Measurements from ENCODE around the gene FBXO34.

The FBXO34 gene

DNA sequence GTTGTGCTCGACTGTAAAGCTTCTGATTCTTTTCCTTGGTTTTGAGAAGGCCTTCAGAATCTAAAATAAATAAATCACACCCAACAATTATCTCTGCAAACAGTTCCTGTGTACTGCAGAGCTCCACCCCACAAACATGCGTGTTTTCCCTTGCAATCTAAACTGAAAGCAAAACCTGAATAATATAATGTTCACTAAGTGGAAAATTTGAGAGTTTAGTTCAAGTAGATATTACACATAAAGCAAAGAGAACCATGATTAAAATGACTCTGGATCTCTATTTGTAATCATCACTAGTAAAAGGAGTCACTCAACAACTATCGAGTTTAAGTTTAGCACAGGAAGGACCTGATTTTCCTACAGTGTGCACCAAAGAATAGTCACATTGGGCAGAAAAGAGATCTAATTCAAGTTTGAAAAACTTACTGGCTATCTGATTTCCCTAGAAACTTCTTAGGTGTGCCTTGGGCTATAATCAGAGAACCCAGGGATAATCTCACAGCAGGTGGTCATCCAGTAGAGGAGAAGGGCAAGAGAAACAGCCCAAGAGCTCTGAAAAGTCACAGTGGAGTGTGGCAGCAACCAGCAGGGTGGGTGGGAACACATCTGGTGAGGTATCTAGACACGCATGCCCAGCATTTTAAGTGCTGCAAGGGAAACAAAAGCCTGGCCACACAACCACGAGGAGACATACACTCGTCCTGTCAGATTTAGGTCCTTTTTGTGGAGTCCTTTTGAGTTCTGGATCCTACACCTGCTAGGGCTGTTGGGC is 115.0 kb downstream of the FBXO34 start:
- no peak for FAIRE-seq

GRCh38 chr14:55387121-55387520 is 115.9 kb downstream of the FBXO34 start:
- no peak for FAIRE-seq

- no peak for FAIRE-seq
Measured at GRCh38 chr14:55388160-55388559, 116.9 kb downstream of the FBXO34 start.

GRCh38 chr14:55389330-55389729 is 118.1 kb downstream of the FBXO34 start:
- no peak for FAIRE-seq

DNA sequence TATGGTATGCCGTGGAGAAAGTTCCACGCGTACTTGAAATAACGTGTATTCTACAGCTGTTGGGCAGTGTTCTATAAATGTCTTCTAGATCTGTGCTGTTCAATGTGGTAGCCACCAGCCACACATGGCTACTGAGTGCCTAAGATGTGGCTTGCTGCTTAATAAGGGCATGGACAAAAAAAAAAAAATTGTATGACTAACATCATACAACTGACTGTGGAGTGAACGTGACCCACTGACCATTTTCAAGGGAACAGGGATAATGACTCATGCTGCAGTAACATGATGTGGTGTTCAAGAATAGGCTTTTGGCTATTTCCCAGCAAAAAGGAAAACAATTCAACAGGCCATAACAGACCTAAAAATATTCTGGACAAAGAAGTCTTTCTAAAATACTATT is 127.5 kb downstream of the FBXO34 start:
- no peak for FAIRE-seq

DNA sequence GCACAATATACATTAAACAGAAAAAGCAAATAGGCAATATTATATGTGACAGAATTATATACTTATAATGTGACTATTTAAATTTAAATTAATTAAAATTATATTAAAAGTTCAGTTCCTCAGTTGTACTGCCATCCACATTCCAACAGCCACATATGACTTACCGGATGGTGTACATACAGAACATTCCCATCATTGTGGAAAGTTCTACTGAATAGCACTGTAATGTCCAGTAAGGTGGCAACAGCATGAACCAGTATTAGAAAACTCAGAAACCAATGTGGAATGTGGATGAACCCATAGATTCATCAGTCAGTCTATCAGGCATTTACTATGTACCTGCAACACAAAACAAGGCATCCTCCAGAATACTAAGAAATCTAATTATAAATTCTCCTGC is 128.0 kb downstream of the FBXO34 start:
- FAIRE-seq: no peak

- FAIRE-seq: no peak
Measured at GRCh38 chr14:55399852-55400251, 128.6 kb downstream of the FBXO34 start.

DNA sequence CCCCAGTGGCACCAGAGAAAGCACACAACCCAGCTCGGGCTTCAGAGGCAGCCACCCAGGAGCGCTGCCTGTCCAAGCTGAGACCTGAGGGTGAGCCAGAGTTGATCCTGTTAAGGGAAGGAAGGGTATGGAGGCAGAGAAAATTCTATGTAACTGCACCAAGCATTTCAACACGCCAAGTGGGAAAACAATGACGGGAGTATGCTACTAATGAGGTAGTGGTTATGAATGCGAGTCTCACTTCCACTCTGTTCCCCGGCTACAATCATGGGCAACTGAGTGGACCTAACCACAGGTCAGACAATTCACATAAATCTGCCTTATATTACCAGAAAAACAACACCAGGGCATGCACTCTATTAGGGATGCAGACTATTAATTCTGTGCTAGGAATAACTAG is 130.5 kb downstream of the FBXO34 start:
- no peak for FAIRE-seq

All from TTC549 (cell line).